NB4 (cell line): ENCODE results near the gene SLC38A6.

Source experiments
- DNase-seq: peaks from one replicate; pipeline ENCODE4 v3.0.0; 2010; ENCODE audit warnings: low read depth
- H3K4me3 ChIP-seq: one replicate; pipeline ENCODE4 v1.5.1; 2011; ENCODE audit warnings: mild to moderate bottlenecking, low read depth, low read length, moderate library complexity
- CTCF ChIP-seq: IDR thresholded peaks from one replicate; pipeline ENCODE4 v1.5.1; 2012; ENCODE audit warnings: low read depth, low read length
- MYC ChIP-seq: IDR thresholded peaks from 2 replicates; pipeline ENCODE4 v1.6.1; 2011; ENCODE audit warnings: low read depth, low read length
- POLR2A ChIP-seq: IDR thresholded peaks from 2 replicates; pipeline ENCODE4 v1.6.1; 2011; ENCODE audit warnings: mild to moderate bottlenecking; ENCODE audit not compliant: insufficient read length; ENCODE audit errors: extremely low read depth
- TF ChIP-seq, protein P1 (sequence below): IDR thresholded peaks from 2 replicates; pipeline ENCODE4 v1.6.1; 2011; ENCODE audit warnings: low read depth, low read length

The SLC38A6 gene

DNA sequence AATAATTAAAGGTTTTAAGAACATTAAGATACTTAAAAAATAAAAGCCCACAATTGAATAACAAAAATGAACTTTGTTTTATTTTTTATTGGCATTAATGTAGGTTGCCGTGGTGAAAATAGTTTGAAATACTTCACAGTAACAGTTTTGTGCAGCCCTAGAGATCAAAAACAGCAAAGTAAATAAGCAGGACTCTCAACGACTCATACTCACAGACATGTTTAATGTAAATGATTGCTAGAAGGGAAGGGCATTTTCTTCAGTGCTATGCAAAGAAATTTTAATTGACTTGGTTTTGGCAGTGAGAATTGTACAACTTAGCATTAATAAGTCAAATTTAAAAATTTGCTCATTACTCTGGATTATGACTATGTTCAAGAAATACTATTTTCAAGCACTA is 16.1 kb upstream of the SLC38A6 start:
- no peak for DNase-seq
- TF ChIP-seq, protein P1, sequence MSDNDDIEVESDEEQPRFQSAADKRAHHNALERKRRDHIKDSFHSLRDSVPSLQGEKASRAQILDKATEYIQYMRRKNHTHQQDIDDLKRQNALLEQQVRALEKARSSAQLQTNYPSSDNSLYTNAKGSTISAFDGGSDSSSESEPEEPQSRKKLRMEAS: no peak
- no peak for TF ChIP-seq POLR2A
- no peak for TF ChIP-seq CTCF
- no peak for TF ChIP-seq MYC
- no peak overlapping the region for H3K4me3 ChIP-seq

DNA sequence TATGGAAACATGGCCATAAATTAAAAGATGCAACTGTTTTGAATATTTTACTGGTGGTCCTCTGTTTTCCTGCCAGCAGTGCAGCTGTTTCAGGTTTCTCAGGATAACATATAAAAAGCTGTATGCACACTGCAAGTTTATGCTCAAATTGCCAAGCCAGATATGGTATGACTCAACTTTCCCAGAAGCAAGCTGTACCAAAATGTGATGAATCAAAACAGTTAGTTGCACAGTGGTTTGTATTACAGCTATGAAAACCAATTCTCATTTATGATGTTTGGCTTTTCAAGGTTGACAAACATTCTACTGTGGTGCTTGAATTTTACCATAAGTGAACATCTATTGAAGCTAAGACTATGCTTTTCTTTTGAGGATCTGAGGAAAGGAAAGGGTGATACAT is 15.6 kb upstream of the SLC38A6 start:
- H3K4me3 ChIP-seq: no peak overlapping the region
- TF ChIP-seq, protein P1: no peak
- TF ChIP-seq MYC: no peak
- TF ChIP-seq CTCF: no peak
- TF ChIP-seq POLR2A: no peak
- DNase-seq: no peak

DNA sequence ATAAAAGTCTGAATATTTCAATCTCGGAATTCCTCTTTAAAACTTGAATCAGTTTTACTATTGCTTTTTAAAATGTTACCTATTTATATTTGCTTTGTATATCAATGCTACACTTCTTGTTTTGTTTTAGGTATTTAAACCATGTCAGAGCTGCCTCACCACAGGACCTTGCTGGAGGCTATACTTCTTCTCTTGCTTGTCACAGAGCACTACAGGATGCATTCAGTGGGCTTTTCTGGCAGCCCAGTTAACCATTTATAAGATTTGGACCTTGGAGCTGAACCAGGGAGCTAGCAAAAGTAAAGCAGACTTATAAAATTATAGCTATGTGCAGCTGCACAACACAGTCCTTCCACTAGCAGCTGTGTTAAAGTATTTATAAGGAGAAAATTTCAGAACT is 12.9 kb upstream of the SLC38A6 start:
- TF ChIP-seq, protein P1: no peak
- TF ChIP-seq MYC (no peak), CTCF (no peak), POLR2A (no peak)
- H3K4me3 ChIP-seq: no peak overlapping the region
- DNase-seq: no peak

DNA sequence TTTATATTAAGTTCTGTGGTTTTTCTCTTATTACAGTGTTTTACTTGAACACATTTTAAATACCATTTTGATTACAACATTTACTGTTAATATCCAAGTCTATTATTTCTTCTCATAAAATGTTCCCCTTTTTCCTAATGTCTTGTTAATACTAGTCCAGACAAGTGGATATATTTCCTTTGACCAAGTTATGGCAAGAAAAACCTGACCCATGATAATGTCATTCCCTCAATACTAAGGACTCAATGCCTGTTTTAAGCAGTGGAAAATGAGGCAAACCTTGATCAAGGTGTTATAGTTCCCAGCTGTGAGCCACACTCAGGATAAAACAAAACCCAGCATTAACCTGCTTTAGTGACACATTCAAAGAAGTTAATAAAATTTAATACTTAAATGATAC is 12.4 kb upstream of the SLC38A6 start:
- no peak for DNase-seq

GRCh38 chr14:60970146-60970545 is 10.9 kb upstream of the SLC38A6 start:
- TF ChIP-seq CTCF (no peak), POLR2A (no peak), MYC (no peak)
- TF ChIP-seq, protein P1: no peak
- DNase-seq: peak; percentile 36
- no peak overlapping the region for H3K4me3 ChIP-seq

More for the DNA sequence above, 12.4 kb upstream of the SLC38A6 start:
- H3K4me3 ChIP-seq: no peak overlapping the region
- TF ChIP-seq POLR2A: no peak
- no peak for TF ChIP-seq CTCF
- TF ChIP-seq MYC: no peak
- TF ChIP-seq, protein P1: no peak

GRCh38 chr14:60971271-60971670 is 9.8 kb upstream of the SLC38A6 start:
- no peak overlapping the region for H3K4me3 ChIP-seq
- no peak for TF ChIP-seq CTCF
- TF ChIP-seq POLR2A: no peak
- TF ChIP-seq, protein P1: no peak
- no peak for TF ChIP-seq MYC
- no peak for DNase-seq
